DND-41 (cell line): ENCODE measurements around the gene TRMT11.

Experiments
- ATAC-seq: fragments of 200-7000 bp; cut with Tn5 transposase; 3 replicates; pipeline ENCODE4 v1.9.1; 2021; ENCODE audit warnings: low read depth; ENCODE audit not compliant: insufficient read depth
- DNase-seq: peaks from one replicate; pipeline ENCODE4 v3.0.0-alpha.2; 2020
- H2AFZ ChIP-seq: 2 replicates; pipeline ENCODE4 v1.6.0; 2012; ENCODE audit warnings: low read depth, low read length
- H3K27ac ChIP-seq: 2 replicates; pipeline ENCODE4 v1.5.1; 2012; ENCODE audit warnings: low read length, inconsistent platforms
- H3K27me3 ChIP-seq: fragments of 200-600 bp; sonication (generic); 2 replicates; pipeline ENCODE4 v1.6.0; 2012; ENCODE audit warnings: low read length, mild to moderate bottlenecking, inconsistent platforms; ENCODE audit not compliant: insufficient read depth, poor library complexity
- H3K36me3 ChIP-seq: 2 replicates; pipeline ENCODE4 v1.5.1; 2012; ENCODE audit warnings: low read length, inconsistent platforms; ENCODE audit not compliant: insufficient read depth
- H3K4me1 ChIP-seq: 2 replicates; pipeline ENCODE4 v1.5.1; 2012; ENCODE audit warnings: mild to moderate bottlenecking, low read length; ENCODE audit not compliant: insufficient read depth
- H3K4me2 ChIP-seq: 2 replicates; pipeline ENCODE4 v1.6.0; 2012; ENCODE audit warnings: mild to moderate bottlenecking, moderate library complexity, low read length, inconsistent platforms; ENCODE audit not compliant: insufficient read depth
- H3K4me3 ChIP-seq, 2 experiments: fragments of 200-600 bp in 1 of 2; shearing (Covaris generic) in 1 of 2; 2 replicates each; pipeline ENCODE4 v1.5.1; 2012 to 2016; ENCODE audit warnings: inconsistent platforms in 2 of 2, low read length in 2 of 2, mild to moderate bottlenecking in 2 of 2, low read depth in 1 of 2, moderate library complexity in 1 of 2
- H3K79me2 ChIP-seq: 2 replicates; pipeline ENCODE4 v1.6.0; 2012; ENCODE audit warnings: low read length, inconsistent platforms; ENCODE audit not compliant: insufficient read depth
- H3K9ac ChIP-seq: 2 replicates; pipeline ENCODE4 v1.6.0; 2012; ENCODE audit warnings: low read depth, mild to moderate bottlenecking, inconsistent platforms, low read length, moderate library complexity
- H3K9me3 ChIP-seq: 2 replicates; pipeline ENCODE4 v1.5.1; 2012; ENCODE audit warnings: low read length, moderate library complexity, mild to moderate bottlenecking, inconsistent platforms; ENCODE audit not compliant: insufficient read depth, severe bottlenecking
- H4K20me1 ChIP-seq: 2 replicates; pipeline ENCODE4 v1.6.0; 2012; ENCODE audit warnings: low read length; ENCODE audit not compliant: insufficient read depth
- CTCF ChIP-seq: IDR thresholded peaks from 2 replicates; pipeline ENCODE4 v1.5.1; 2012; ENCODE audit warnings: borderline replicate concordance, low read length, moderate library complexity, mild to moderate bottlenecking; ENCODE audit not compliant: poor library complexity, severe bottlenecking; ENCODE audit errors: extremely low read depth
- EZH2 ChIP-seq: IDR thresholded peaks from 3 replicates; pipeline ENCODE4 v1.6.1; 2012; ENCODE audit warnings: borderline replicate concordance, low read depth, mild to moderate bottlenecking, moderate library complexity, low read length, inconsistent platforms; ENCODE audit not compliant: severe bottlenecking

Gene TRMT11

GRCh38 chr6:126060400-126060799 lies 74.1 kb downstream of the TRMT11 start:
- H4K20me1 ChIP-seq: no peaks in the 10 kb centered on the region
- no peaks in the 10 kb centered on the region for H3K79me2 ChIP-seq
- no peak overlapping the region for H3K9ac ChIP-seq
- DNase-seq (no peak), ATAC-seq (0 out of 3 replicates have a peak, but pooled peaks have one; percentile 40)
- no peak overlapping the region for H3K4me3 ChIP-seq
- no peaks in the 10 kb centered on the region for H3K4me1 ChIP-seq
- no peak overlapping the region for H3K27ac ChIP-seq
- TF ChIP-seq EZH2 (no peak), CTCF (no peak)
- H3K4me2 ChIP-seq: no peak overlapping the region
- H3K36me3 ChIP-seq: no peaks in the 10 kb centered on the region
- no peaks in the 10 kb centered on the region for H3K9me3 ChIP-seq
- H2AFZ ChIP-seq: no peak overlapping the region
- no peaks in the 10 kb centered on the region for H3K27me3 ChIP-seq

- no peaks in the 10 kb centered on the region for H3K4me1 ChIP-seq
- no peaks in the 10 kb centered on the region for H4K20me1 ChIP-seq
- no peak overlapping the region for H2AFZ ChIP-seq
- H3K27ac ChIP-seq: no peak overlapping the region
- H3K9me3 ChIP-seq: no peaks in the 10 kb centered on the region
- H3K79me2 ChIP-seq: no peaks in the 10 kb centered on the region
- no peaks in the 10 kb centered on the region for H3K36me3 ChIP-seq
- H3K4me3 ChIP-seq: no peak overlapping the region
- ATAC-seq (no peak), DNase-seq (no peak)
- no peaks in the 10 kb centered on the region for H3K27me3 ChIP-seq
- no peak for TF ChIP-seq CTCF
- no peak for TF ChIP-seq EZH2
- H3K9ac ChIP-seq: no peak overlapping the region
- no peak overlapping the region for H3K4me2 ChIP-seq
These were observed 77.3 kb downstream of the TRMT11 start for GRCh38 chr6:126063512-126064146.

- H3K9ac ChIP-seq: no peak overlapping the region
- H3K4me1 ChIP-seq: no peaks in the 10 kb centered on the region
- H3K27me3 ChIP-seq: no peaks in the 10 kb centered on the region
- no peaks in the 10 kb centered on the region for H4K20me1 ChIP-seq
- ATAC-seq (no peak), DNase-seq (no peak)
- no peak overlapping the region for H3K4me3 ChIP-seq
- no peak overlapping the region for H3K4me2 ChIP-seq
- no peak overlapping the region for H2AFZ ChIP-seq
- H3K36me3 ChIP-seq: no peaks in the 10 kb centered on the region
- no peak for TF ChIP-seq CTCF
- TF ChIP-seq EZH2: no peak
- no peaks in the 10 kb centered on the region for H3K79me2 ChIP-seq
- no peaks in the 10 kb centered on the region for H3K9me3 ChIP-seq
- no peak overlapping the region for H3K27ac ChIP-seq
These were observed 78.0 kb downstream of the TRMT11 start for GRCh38 chr6:126064257-126064747.
